GM12878 (cell line): ENCODE data around the gene PSAT1. TPM values are rescaled to one million over a fixed set of nuclear protein-coding genes. Genes with fewer than 3 reads are reported as not detected.

Experiments used
- ATAC-seq: fragments of 200-7000 bp; cut with Tn5 transposase; 3 replicates; pipeline ENCODE4 v1.9.1; 2020; ENCODE audit warnings: mild to moderate bottlenecking, moderate library complexity
- BruUV-seq: library from RNA; stranded (reverse); fragments of 400-500 nt; replicated peaks from 2 replicates; lab custom pipeline; 2021; lab: Mats Ljungman, UMichigan
- CTCF ChIA-PET: fragments of 300-600 bp; sonication (Branson Sonifier 250); formaldehyde crosslinking; extraction: SDS; loops from one replicate; lab custom pipeline; 2021; ENCODE audit warnings: inconsistent platforms; lab: Yijun Ruan, JAX
- POLR2A ChIA-PET: fragments of 350-600 bp; formaldehyde crosslinking; extraction: SDS; loops from one replicate; lab custom pipeline; 2021; ENCODE audit warnings: inconsistent platforms; lab: Charles Lee
- RAD21 ChIA-PET: fragments of 300-600 bp; sonication (Branson Sonifier 250); formaldehyde crosslinking; loops from one replicate; lab custom pipeline; 2023; ENCODE audit warnings: antibody characterized with exemption; ENCODE audit not compliant: unreplicated experiment; lab: Charles Lee
- SMC1A ChIA-PET: fragments of 300-600 bp; sonication (Branson Sonifier 250); formaldehyde crosslinking; loops from one replicate; lab custom pipeline; 2023; ENCODE audit not compliant: unreplicated experiment, uncharacterized antibody; lab: Charles Lee
- DNase-seq: peaks from one replicate; pipeline ENCODE4 v3.0.0-alpha.2; 2011; ENCODE audit warnings: low read depth, low spot score
- FAIRE-seq: peaks from 3 replicates; lab custom pipeline; 2011; peaks lifted over from hg19 to GRCh38; lab: Jason Lieb, UNC
- H2AFZ ChIP-seq: 2 replicates; pipeline ENCODE4 v1.6.0; 2011; ENCODE audit warnings: low read depth, low read length, control low read depth; ENCODE audit not compliant: control insufficient read depth
- H3K27ac ChIP-seq: 2 replicates; pipeline ENCODE4 v1.5.1; 2011; ENCODE audit warnings: control low read depth; ENCODE audit not compliant: control insufficient read depth, insufficient read depth
- H3K27me3 ChIP-seq, 2 experiments: replicated peaks in 1 of 2; 2 replicates each; pipeline versions ENCODE4 v1.6.0 to v1.6.1; 2011; ENCODE audit warnings: low read length in 1 of 2; ENCODE audit not compliant: control insufficient read depth in 2 of 2, insufficient read depth in 2 of 2
- H3K36me3 ChIP-seq, 2 experiments: 2 replicates each; pipeline ENCODE4 v1.5.1; 2011; ENCODE audit warnings: low read length in 1 of 2; ENCODE audit not compliant: control insufficient read depth in 2 of 2, insufficient read depth in 2 of 2
- H3K4me1 ChIP-seq: 2 replicates; pipeline ENCODE4 v1.6.1; 2011; ENCODE audit warnings: mild to moderate bottlenecking, low read length, moderate library complexity, mixed read lengths; ENCODE audit not compliant: control insufficient read depth, insufficient read depth
- H3K4me2 ChIP-seq: 2 replicates; pipeline ENCODE4 v1.6.0; 2011; ENCODE audit warnings: control low read depth; ENCODE audit not compliant: control insufficient read depth, insufficient read depth
- H3K4me3 ChIP-seq: fragments of 200-600 bp; sonication (generic); 2 replicates; pipeline ENCODE4 v1.5.1; 2016
- H3K79me2 ChIP-seq: 2 replicates; pipeline ENCODE4 v1.6.0; 2011; ENCODE audit warnings: low read length; ENCODE audit not compliant: control insufficient read depth, insufficient read depth
- H3K9ac ChIP-seq: 2 replicates; pipeline ENCODE4 v1.8.0; 2011; ENCODE audit warnings: low read length, control low read depth, mixed read lengths; ENCODE audit not compliant: control insufficient read depth, insufficient read depth
- H3K9me3 ChIP-seq: replicated peaks from 3 replicates; pipeline ENCODE4 v1.5.1; 2011; ENCODE audit warnings: mild to moderate bottlenecking, low read length; ENCODE audit not compliant: control insufficient read depth, insufficient read depth
- H4K20me1 ChIP-seq: 2 replicates; pipeline ENCODE4 v1.6.0; 2011; ENCODE audit not compliant: control insufficient read depth, insufficient read depth
- ATF3 ChIP-seq: IDR thresholded peaks from 2 replicates; pipeline ENCODE4 v1.6.1; 2011; ENCODE audit warnings: low read depth, mild to moderate bottlenecking, low read length, moderate library complexity, borderline replicate concordance; ENCODE audit errors: extremely low read depth
- BCLAF1 ChIP-seq: fragments of 450-650 bp; IDR thresholded peaks from 2 replicates; pipeline ENCODE4 v1.6.1; 2017; ENCODE audit warnings: antibody characterized with exemption, mild to moderate bottlenecking, moderate library complexity
- CEBPB ChIP-seq, 2 experiments: fragments of 150-350 bp in 1 of 2; IDR thresholded peaks; 2 replicates each; pipeline ENCODE4 v1.6.1; 2012 to 2014; ENCODE audit warnings: low read depth in 2 of 2, low read length in 2 of 2, borderline replicate concordance in 1 of 2, inconsistent platforms in 1 of 2
- CHD2 ChIP-seq: IDR thresholded peaks from 2 replicates; pipeline ENCODE4 v1.6.1; 2011; ENCODE audit warnings: low read depth, low read length, improper control_type of control experiment, borderline replicate concordance
- CHD4 ChIP-seq: fragments of 200-600 bp; sonication (generic); IDR thresholded peaks from 2 replicates; pipeline ENCODE4 v1.6.1; 2016; ENCODE audit warnings: mild to moderate bottlenecking
- HDAC6 ChIP-seq: fragments of 200-600 bp; sonication (generic); IDR thresholded peaks from one replicate; pipeline ENCODE4 v1.8.0; 2017; ENCODE audit warnings: antibody characterized with exemption; ENCODE audit not compliant: unreplicated experiment
- IRF4 ChIP-seq: IDR thresholded peaks from 2 replicates; pipeline ENCODE4 v1.6.1; 2011; ENCODE audit warnings: low read depth, low read length
- MAX ChIP-seq: IDR thresholded peaks from 2 replicates; pipeline ENCODE4 v1.6.1; 2012; ENCODE audit warnings: low read depth, low read length, improper control_type of control experiment
- NFYA ChIP-seq: IDR thresholded peaks from 2 replicates; pipeline ENCODE4 v1.6.1; 2011; ENCODE audit warnings: low read depth, mild to moderate bottlenecking, low read length, improper control_type of control experiment, borderline replicate concordance
- NFYB ChIP-seq: IDR thresholded peaks from 2 replicates; pipeline ENCODE4 v1.6.1; 2011; ENCODE audit warnings: low read depth, mild to moderate bottlenecking, low read length, improper control_type of control experiment, moderate library complexity; ENCODE audit not compliant: insufficient read depth
- PML ChIP-seq: IDR thresholded peaks from 2 replicates; pipeline ENCODE4 v1.6.1; 2012; ENCODE audit warnings: low read length, inconsistent platforms
- SMAD1 ChIP-seq: fragments of 450-650 bp; IDR thresholded peaks from 2 replicates; pipeline ENCODE4 v1.6.1; 2018; ENCODE audit warnings: mild to moderate bottlenecking, low read depth; ENCODE audit not compliant: partially characterized antibody
- SP1 ChIP-seq: IDR thresholded peaks from one replicate; pipeline ENCODE4 v1.6.1; 2011; ENCODE audit warnings: low read depth, low read length
- TCF7 ChIP-seq: IDR thresholded peaks from 2 replicates; pipeline ENCODE4 v1.6.1; 2014; ENCODE audit warnings: antibody characterized with exemption, borderline replicate concordance
- WGBS: methylation state at CpG from one replicate; pipeline ENCODE4 v1.1.6; 2016; ENCODE audit warnings: low lambda C conversion rate; ENCODE audit not compliant: insufficient replicate concordance, insufficient coverage; ENCODE audit errors: missing lambda C conversion rate; 5-methylcytosine and 5-hydroxymethylcytosine counted together
- in situ Hi-C: fragments of 300-500 bp; cut with MboI; formaldehyde crosslinking; loops from 9 replicates; pipeline ENCODE4 v1.14.3; 2018; ENCODE audit warnings: mixed read lengths
- intact Hi-C: fragments of 100-400 bp; cut with micrococcal nuclease; formaldehyde crosslinking; loops from one replicate; pipeline ENCODE4 v1.14.2; 2022; ENCODE audit not compliant: unreplicated experiment
- polyA plus RNA-seq, 11 experiments: library from polyadenylated mRNA; depleted of rRNA in 4 of 11; unstranded in 6 of 11; stranded (reverse) in 5 of 11; fragments of >200 nt; fragmentation: Nextera tagmentation in 4 of 11; fragmentation: Illumina TruSeq in 1 of 11; extraction: Ambion mirVana in 4 of 11; extraction: Trizol in 1 of 11; gene quantifications; 1 replicate in 1 of 11; 2 replicates in 10 of 11; pipeline versions ENCODE4 v1.2.1 to v1.2.3, GENCODE V29; 2011 to 2016; ENCODE audit warnings: inconsistent platforms in 2 of 11, missing spikeins in 2 of 11, low read depth in 1 of 11
- total RNA-seq, 4 experiments: library from RNA; depleted of rRNA in 3 of 4; stranded (reverse); fragments of >200 nt in 3 of 4; fragmentation: Illumina TruSeq in 1 of 4; extraction: Trizol in 1 of 4; gene quantifications; 2 replicates each; pipeline versions ENCODE4 v1.2.1 to v1.2.3, GENCODE V29; 2013 to 2021

PSAT1 gene
- total and polyA plus RNA-seq, 10 of the 15 experiments (the other 5 are each of a cell fraction or from before 2014, with no cell fraction given) = 35.1 to 126 (median 51.9) TPM

- Histone ChIP-seq H3K79me2 (no peaks in the 10 kb centered on the region), H3K27ac (no peak overlapping the region), H3K4me1 (no peaks in the 10 kb centered on the region), H3K9me3 (no peaks in the 10 kb centered on the region), H3K9ac (no peak overlapping the region), H3K4me2 (no peak overlapping the region), H3K36me3 (peaks cover 6 to 8% of the 10 kb centered on the region in 2 experiments), H3K4me3 (no peak overlapping the region), H3K27me3 (no peaks in the 10 kb centered on the region), H4K20me1 (no peaks in the 10 kb centered on the region), H2AFZ (no peak overlapping the region)
- no TSS peak for BruUV-seq
- TF ChIP-seq PML (no peak), SMAD1 (no peak), SP1 (no peak), CHD4 (no peak), HDAC6 (no peak), ATF3 (no peak), MAX (no peak), NFYA (no peak), TCF7 (no peak), BCLAF1 (no peak), IRF4 (no peak), CHD2 (no peak), NFYB (no peak), CEBPB (IDR thresholded peaks at IDR 0.05; ENCODE audit: borderline replicate concordance in 1 of 2, low read depth in 2 of 2, low read length in 2 of 2) (no peak)
- ChIA-PET RAD21 (no interaction called here), POLR2A (no interaction called here), SMC1A (interaction anchor here (1.0 kb wide), 1 partner anchor 9 kb away, joined by 4 read pairs; no protein-coding TSS in a partner anchor), CTCF (interaction anchor here (1.0 kb wide), 1 partner anchor 9 kb away, joined by 3 read pairs; no protein-coding TSS in a partner anchor)
- intact Hi-C loops (no loop called here), in situ Hi-C loops (no loop called here)
- no peak for DNase-seq
- WGBS = 100% methylated on average over 6 of the region's 6 CpGs
- FAIRE-seq = no peak
- no peak for ATAC-seq
These were observed 12.1 kb downstream of the PSAT1 start for GRCh38 chr9:78309066-78309465.
